Activated CD4-positive, CD25-positive, alpha-beta regulatory T cell treated with anti-CD3 and anti-CD28 coated beads, Interleukin-2, amount 50 U/mL, for 24 hours (primary cell): Measurements from ENCODE around the gene EPAS1.

Experiments used
- ATAC-seq, 2 donors: fragments of 150-1000 bp; cut with Tn5 transposase; one replicate each; pipeline ENCODE4 v1.10.0; 2021; ENCODE audit warnings: mild to moderate bottlenecking in 1 of 2, moderate library complexity in 1 of 2

EPAS1 gene

DNA sequence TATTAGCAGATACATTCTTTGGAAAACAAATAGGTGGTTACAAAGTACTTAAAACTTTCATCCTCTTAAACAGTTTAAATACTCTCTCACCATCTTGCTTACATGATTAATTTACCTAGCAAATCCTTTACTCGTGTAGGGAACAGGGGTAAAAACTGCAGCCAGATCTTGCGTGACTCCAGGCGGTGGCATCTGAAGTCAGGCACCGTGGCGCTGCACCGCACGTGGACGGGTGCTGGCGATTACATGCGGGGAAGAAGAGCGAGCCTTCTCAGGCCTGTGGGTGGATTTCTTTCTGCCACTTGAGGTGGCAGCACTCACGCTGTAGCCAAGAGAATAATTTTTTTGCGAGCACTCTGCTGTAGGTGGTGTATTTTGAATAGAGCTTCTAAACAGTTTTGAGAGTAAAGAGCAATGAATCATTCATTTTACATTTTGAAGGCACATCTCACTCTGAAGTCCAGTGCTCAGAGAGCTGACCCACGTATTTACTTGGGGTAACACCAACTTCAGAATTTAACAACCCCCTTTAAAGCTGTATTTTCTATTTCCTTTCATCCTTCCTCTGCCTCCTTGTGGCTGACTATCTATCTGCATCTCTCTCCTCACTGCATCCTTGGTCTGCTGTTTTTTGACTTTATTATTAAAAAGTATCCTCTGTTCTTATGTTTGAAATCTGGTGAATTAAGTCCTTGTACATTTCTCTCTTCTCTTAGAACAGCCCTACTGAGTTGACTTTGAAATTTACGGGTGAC, 68.9 kb downstream of the EPAS1 start:
- ATAC-seq = no peak

- ATAC-seq = no peak
Observed at GRCh38 chr2:46366668-46367052, 69.5 kb downstream of the EPAS1 start.

GRCh38 chr2:46367286-46367685, 70.1 kb downstream of the EPAS1 start:
- no peak for ATAC-seq

DNA sequence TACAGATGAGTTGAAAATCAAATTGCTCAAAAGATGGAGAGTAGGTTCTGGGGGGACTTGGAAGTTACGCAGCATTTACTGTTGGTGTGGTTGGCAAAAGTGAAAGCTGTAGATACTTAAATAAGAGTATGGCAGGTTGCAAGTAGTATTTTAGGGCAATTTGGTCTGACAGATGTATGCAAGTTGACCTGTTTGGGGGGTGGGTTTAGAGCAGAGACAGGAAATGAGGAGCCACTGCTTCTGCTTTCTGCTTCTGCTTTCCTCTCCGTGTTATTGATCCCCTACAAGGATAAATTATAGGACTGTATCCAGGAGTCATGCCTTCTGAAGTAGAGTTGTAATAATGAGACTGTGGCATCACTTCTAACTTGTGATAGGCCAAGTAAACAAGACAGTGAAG, 71.2 kb downstream of the EPAS1 start:
- no peak for ATAC-seq

GRCh38 chr2:46369783-46370182, 72.6 kb downstream of the EPAS1 start:
- peak in 1 of 2 donors; percentile 45 for ATAC-seq

DNA sequence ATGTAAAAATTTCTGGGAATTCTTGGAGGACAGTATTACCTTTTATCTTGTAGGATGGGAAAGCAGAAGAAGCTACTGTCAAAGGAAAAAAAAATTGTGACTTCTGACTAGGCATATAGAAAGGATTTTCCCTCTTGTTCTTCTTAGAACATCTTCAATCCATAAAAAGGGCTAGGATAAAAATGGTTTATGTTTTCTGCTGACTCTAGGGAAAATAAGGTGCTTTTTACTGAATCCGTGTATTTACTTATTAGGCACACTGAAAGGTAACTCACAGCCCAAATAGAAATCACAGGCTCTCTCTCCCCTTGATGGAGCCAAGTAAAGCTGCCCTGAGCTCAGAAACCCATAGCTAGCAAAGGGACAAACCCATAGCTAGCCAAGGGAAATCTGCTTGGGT, 74.6 kb downstream of the EPAS1 start:
- ATAC-seq = no peak

DNA sequence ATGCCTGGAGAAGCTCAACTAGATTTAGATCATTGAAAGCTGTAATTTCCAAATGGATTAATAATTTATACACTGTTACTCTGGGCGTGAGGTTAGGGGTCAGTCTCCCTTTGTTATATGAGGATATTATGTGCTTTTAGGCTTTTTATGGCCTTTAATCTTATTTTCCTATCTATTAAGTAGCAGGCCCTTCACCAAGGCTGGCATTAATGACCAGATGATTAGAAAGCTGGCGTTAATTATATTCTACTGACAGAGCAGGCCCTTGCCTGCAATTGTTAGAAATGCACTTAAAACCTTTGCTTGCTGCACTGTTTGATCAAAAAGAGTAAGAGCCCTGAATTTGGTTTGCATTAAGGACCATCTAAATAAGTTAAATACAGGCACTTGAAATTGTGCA, 75.3 kb downstream of the EPAS1 start:
- ATAC-seq = no peak

- ATAC-seq = no peak
Observed at GRCh38 chr2:46373238-46373637, 76.0 kb downstream of the EPAS1 start.

DNA sequence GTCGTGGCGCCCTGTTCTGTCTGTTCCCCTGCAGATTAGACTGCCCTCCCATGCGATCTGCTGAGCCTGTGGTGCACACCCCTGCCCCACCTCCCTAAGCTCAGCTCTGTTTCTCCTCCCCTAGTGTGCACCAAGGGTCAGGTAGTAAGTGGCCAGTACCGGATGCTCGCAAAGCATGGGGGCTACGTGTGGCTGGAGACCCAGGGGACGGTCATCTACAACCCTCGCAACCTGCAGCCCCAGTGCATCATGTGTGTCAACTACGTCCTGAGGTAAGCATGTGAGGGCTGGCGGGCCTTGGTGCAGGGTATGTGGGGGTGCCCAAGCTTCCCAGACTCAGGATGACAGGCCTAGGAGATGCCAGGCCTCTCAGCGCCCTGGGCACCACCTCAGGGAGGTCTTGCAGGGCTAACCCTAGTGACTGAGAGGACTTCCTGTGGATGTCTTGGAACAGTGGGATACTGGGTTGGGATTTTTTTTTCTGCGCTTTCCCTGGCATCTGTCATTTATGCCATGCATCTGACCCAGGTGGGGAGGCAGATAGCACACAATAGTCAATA, 78.4 kb downstream of the EPAS1 start:
- ATAC-seq = no peak

DNA sequence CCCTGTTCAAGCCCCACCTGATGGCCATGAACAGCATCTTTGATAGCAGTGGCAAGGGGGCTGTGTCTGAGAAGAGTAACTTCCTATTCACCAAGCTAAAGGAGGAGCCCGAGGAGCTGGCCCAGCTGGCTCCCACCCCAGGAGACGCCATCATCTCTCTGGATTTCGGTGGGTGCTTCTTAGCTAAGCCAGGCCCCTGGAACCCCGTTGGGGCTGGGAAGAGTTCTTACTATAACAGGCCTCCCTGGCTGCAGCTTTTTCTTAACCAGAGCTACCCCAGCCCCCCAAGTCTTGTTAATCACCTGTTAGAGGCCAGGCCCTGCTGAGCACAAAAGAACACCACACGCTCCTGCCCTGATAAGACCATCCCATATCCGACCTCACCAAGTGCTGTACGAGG, 79.4 kb downstream of the EPAS1 start:
- no peak for ATAC-seq

DNA sequence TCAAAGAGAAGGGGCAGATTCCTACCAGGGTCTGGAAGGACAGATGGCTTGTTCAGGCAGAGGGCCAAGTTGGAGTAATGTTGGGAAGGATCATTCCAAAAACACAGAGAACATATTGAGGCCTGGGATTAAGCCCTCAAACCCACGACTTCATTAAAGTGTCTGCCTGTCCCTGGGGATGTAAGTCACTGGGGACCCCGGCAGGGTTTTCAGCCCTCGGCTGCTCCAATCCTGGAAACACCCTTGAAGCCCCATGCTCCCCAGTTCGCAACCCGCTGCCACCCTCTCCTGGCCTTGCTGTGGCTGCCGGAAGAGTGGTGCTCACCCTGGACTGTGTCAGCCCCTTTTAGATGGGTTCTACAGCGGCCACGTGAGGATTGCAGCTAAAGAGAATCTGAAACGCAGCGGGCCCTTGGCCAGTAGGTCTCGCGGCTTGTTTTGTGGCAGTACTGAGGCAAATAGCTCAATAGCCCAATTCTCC, 79.9 kb downstream of the EPAS1 start:
- no peak for ATAC-seq

GRCh38 chr2:46377666-46378560, 80.7 kb downstream of the EPAS1 start:
- no peak for ATAC-seq

GRCh38 chr2:46378616-46379015, 81.4 kb downstream of the EPAS1 start:
- ATAC-seq = no peak

DNA sequence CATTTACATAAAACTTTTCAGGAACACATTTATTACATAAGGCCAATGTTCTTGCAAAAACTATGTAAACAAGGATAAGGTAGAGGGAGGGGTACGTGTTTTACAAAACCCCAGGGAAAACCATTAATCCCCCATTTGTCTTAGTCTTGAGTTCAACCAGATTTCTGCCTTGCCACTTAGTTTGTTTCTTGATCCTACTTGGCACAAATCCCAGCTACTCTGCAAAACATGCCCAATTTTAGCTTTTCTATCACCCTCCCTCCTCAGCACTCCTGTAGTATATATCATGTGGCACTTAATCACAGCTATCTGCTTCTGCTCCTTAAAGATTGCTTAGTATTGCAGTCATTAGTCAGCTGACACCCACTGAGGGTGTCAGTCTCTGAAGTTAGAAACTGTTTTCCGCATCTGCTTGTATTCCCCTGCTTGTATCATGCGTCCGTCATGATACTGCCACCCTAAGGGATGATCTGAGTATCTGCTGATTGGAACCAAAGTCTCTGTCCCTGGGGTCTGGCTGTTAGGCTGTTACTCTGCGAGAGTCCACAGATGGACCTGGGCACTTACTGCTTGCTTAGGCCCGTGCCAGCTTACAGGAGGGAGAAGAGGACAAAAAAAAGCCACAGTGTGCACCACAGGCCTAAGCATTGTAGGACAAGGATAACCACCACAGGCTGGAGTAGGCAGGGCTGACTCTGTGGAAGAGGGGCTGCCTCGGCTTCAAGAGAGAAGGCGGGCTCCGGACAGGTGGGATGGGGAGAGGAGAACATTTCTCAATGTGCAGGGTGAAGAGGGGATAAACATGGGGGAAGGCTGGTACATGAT, 82.2 kb downstream of the EPAS1 start:
- no peak for ATAC-seq

DNA sequence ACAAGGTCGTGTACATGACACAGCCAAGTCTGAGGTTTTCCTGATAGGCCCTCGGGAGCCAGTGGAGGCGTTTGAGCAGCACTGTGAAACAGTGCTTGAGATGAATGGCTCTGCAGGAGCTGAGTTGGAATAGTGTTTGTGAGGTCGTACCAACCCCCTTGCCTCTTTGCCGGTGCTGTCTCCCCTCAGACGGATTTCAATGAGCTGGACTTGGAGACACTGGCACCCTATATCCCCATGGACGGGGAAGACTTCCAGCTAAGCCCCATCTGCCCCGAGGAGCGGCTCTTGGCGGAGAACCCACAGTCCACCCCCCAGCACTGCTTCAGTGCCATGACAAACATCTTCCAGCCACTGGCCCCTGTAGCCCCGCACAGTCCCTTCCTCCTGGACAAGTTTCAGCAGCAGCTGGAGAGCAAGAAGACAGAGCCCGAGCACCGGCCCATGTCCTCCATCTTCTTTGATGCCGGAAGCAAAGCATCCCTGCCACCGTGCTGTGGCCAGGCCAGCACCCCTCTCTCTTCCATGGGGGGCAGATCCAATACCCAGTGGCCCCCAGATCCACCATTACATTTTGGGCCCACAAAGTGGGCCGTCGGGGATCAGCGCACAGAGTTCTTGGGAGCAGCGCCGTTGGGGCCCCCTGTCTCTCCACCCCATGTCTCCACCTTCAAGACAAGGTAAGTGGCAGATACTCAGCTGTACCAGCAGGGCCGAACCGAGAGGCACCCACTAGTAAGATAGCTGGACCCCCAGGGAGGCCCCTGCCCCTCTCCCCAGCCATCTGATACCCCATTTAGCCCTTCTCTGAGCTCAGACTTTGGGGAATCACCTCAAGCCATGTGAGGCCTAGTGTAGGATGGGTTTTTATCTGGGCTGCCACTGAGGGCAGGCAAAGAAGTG, 83.1 kb downstream of the EPAS1 start:
- ATAC-seq = no peak

- no peak for ATAC-seq
Observed at GRCh38 chr2:46381263-46381849, 84.1 kb downstream of the EPAS1 start.

DNA sequence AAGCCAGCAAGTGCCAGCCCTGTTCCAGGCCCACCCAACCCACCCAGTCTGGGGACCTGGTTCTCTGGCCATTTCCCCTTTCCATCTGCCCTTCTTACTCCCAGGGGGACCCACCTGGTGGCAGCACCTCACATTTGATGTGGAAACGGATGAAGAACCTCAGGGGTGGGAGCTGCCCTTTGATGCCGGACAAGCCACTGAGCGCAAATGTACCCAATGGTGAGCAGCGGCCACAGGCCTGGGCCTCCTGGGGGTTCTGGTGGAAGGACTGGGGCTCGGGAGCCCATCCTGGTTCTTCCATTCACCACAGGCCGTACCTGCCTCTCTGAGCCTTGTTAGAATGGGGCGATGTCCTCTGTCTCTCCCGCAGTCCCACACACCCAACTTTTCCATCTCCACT, 84.7 kb downstream of the EPAS1 start:
- ATAC-seq = no peak

DNA sequence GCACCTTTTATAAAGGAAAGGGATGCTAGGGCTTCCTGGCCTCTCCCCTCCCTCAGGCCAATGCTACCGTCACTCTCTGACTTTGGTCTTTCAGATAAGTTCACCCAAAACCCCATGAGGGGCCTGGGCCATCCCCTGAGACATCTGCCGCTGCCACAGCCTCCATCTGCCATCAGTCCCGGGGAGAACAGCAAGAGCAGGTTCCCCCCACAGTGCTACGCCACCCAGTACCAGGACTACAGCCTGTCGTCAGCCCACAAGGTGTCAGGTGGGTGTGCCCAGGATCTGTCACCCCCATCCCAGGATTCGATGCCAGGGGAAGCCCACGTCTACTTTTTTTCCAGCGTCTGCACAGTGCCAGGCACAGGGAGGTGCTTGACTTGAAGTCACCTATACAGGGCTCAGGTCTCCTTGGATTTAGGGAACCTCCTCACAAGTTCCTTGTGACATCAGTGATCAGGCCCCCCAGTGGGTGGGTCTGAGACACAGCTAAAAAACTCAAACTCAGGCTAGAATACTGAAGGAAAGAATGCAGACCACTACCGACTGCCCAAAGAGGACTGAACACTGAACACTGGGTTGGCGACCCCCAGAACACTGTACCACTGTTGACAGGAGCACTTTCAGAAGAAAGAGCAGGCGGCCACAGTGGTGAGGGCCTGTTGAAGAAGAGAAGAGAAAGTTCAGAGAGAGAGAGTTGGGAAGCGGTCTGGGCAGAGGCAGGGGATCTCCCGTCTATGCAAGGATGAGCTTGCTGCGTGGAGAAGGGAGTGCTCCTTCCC, 85.3 kb downstream of the EPAS1 start:
- ATAC-seq = no peak

DNA sequence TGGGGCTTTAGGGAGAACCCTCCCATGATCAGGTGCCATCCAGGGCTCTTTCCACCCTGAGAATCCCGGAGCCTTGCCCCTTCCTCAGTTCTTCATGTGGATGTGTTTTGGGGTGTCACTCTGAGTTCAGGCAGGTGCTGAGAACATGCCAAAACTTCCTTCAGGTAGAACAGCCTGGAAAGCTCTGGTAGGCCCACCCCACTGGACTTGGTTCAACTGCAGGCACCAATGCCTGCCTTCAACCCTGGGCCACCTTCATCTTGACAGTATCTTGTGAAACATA, 85.8 kb downstream of the EPAS1 start:
- no peak for ATAC-seq

DNA sequence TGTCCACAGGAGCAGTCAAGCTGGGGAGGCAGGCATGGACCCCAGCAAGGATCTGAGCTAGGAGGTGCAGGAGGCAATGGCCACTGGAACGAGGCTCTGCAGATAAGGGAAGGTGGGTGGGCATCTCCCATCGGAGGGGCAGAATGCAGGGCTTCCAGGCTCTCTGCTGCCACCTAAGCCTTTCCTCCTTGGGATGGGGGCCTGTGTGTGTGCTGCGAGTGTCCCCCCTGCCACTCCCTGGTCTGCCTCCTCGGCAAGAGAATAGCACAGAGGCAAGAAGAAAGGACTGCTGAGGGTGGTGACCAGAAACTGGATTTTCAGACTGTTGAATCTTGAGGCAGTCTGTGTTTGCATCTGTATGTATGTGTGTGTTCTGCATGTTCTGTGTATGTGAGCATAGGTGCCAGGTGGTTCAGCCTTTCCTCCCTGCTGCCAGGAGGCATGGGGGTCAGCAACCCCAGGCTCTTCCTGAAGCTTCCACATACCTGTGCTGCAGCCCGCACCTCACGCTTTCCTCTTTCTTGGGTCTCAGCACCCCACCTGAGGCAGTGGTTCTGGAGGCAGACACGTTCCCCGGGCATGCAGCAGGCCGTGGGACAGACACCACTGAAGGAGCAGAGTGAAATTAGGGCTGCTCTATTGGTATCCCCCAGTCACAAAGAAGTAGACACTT, 86.7 kb downstream of the EPAS1 start:
- ATAC-seq = no peak
